ENCODE results near the gene FBXO2. TPM values are rescaled to one million over a fixed set of nuclear protein-coding genes. Genes with fewer than 3 reads are reported as not detected.

The FBXO2 gene
- total and polyA plus RNA-seq, 10 donors, result 2.1 to 6.7 (median 4.6) TPM

GRCh38 chr1:11668516-11668915 is 14.3 kb upstream of the FBXO2 start:
- peaks cover 0 to 59% (median 17%) of the 10 kb centered on the region in 6 donors for H3K4me1 ChIP-seq
- DNase-seq, result no peak
- H3K27me3 ChIP-seq (replicated peaks in 1 of 7), result no peaks in the 10 kb centered on the region
- intact Hi-C loops (cut with DNase I; ENCODE audit: low total_unique reads), result loop anchor here (5.0 kb wide), 1 partner anchor 49 kb away; no protein-coding TSS in a partner anchor
- H3K9me3 ChIP-seq, result no peaks in the 10 kb centered on the region
- TF ChIP-seq POLR2AphosphoS5 (IDR thresholded peaks at IDR 0.05) (peak in 1 of 3 donors; percentile 34), CTCF (IDR thresholded peaks at IDR 0.05 in 8 of 11, conservative IDR thresholded peaks at IDR 0.05 in 3 of 11) (no peak)
- no peak overlapping the region for H3K27ac ChIP-seq
- 82 to 91% (median 85%) methylated on average over 14 of the region's 14 CpGs for WGBS, 5 donors
- peaks cover 0 to 63% (median 27%) of the 10 kb centered on the region in 6 donors for H3K36me3 ChIP-seq
- H3K4me3 ChIP-seq, result no peak overlapping the region

- peak overlapping the region; percentile 41 to 79 (median 58) for H3K4me3 ChIP-seq
- no peaks in the 10 kb centered on the region for H3K27me3 ChIP-seq (replicated peaks in 1 of 7)
- peaks cover 0 to 47% (median 9%) of the 10 kb centered on the region in 6 donors for H3K36me3 ChIP-seq
- H3K27ac ChIP-seq, result peak overlapping the region; percentile 78 to 94 (median 88)
- intact Hi-C loops (cut with DNase I; ENCODE audit: low total_unique reads), result loop anchor here (5.0 kb wide), 1 partner anchor 53 kb away; no protein-coding TSS in a partner anchor
- DNase-seq, result peak; percentile 90
- TF ChIP-seq POLR2AphosphoS5 (IDR thresholded peaks at IDR 0.05) (peak in 1 of 3 donors; percentile 2), CTCF (IDR thresholded peaks at IDR 0.05 in 8 of 11, conservative IDR thresholded peaks at IDR 0.05 in 3 of 11) (peak in 3 of 11 experiments; percentile 1 to 30 (median 30)), POLR2A (IDR thresholded peaks at IDR 0.05) (no peak)
- peaks cover 0 to 54% (median 16%) of the 10 kb centered on the region in 6 donors for H3K4me1 ChIP-seq
- WGBS, 5 donors, result 0 to 1% (median 1%) methylated on average over 17 to 66 of the region's 66 CpGs
- H3K9me3 ChIP-seq, result no peaks in the 10 kb centered on the region
These were observed 10.3 kb upstream of the FBXO2 start for GRCh38 chr1:11664336-11665065.

GRCh38 chr1:11661103-11661502 is 6.9 kb upstream of the FBXO2 start:
- TF ChIP-seq POLR2A (IDR thresholded peaks at IDR 0.05) (no peak), POLR2AphosphoS5 (IDR thresholded peaks at IDR 0.05) (no peak), CTCF (IDR thresholded peaks at IDR 0.05 in 8 of 11, conservative IDR thresholded peaks at IDR 0.05 in 3 of 11) (no peak)
- Histone ChIP-seq H3K27me3 (replicated peaks in 1 of 7) (no peaks in the 10 kb centered on the region), H3K9me3 (no peaks in the 10 kb centered on the region), H3K4me1 (peaks cover 0 to 42% (median 11%) of the 10 kb centered on the region in 6 donors), H3K36me3 (peaks cover 0 to 59% (median 8%) of the 10 kb centered on the region in 6 donors), H3K27ac (no peak overlapping the region), H3K4me3 (no peak overlapping the region)
- 90 to 97% (median 91%) methylated on average over 17 of the region's 17 CpGs for WGBS, 5 donors
- intact Hi-C loops (cut with DNase I; ENCODE audit: low total_unique reads), result no loop called here
- DNase-seq, result peak; percentile 75

- peaks cover 8 to 42% (median 24%) of the 10 kb centered on the region in 6 donors for H3K4me1 ChIP-seq
- peaks cover 0 to 60% (median 8%) of the 10 kb centered on the region in 6 donors for H3K36me3 ChIP-seq
- peaks cover 0 to 10% (median 0%) of the 10 kb centered on the region in 7 donors for H3K27me3 ChIP-seq (replicated peaks in 1 of 7)
- WGBS, 5 donors, result 80 to 92% (median 88%) methylated on average over 4 of the region's 4 CpGs
- no peak for TF ChIP-seq CTCF (IDR thresholded peaks at IDR 0.05 in 8 of 11, conservative IDR thresholded peaks at IDR 0.05 in 3 of 11)
- no peak for TF ChIP-seq POLR2AphosphoS5 (IDR thresholded peaks at IDR 0.05)
- no peak for TF ChIP-seq POLR2A (IDR thresholded peaks at IDR 0.05)
- H3K27ac ChIP-seq, result no peak overlapping the region
- H3K9me3 ChIP-seq, result no peaks in the 10 kb centered on the region
- no peak for DNase-seq
- intact Hi-C loops (cut with DNase I; ENCODE audit: low total_unique reads), result no loop called here
- H3K4me3 ChIP-seq, result no peak overlapping the region
These were observed 5.5 kb upstream of the FBXO2 start for GRCh38 chr1:11659748-11660147.
